HEK293 (cell line): ENCODE data around the gene CSAD.

Experiments used
- GLIS2 ChIP-seq: fragments of 450-650 bp; formaldehyde crosslinking; IDR thresholded peaks from 2 replicates; pipeline ENCODE4 v1.5.1; 2016; ENCODE audit warnings: missing biosample characterization, missing genetic modification characterization
- MZF1 ChIP-seq: fragments of 450-650 bp; formaldehyde crosslinking; IDR thresholded peaks from 2 replicates; pipeline ENCODE4 v1.5.1; 2017; ENCODE audit warnings: missing biosample characterization, missing genetic modification characterization, borderline replicate concordance
- ZNF155 ChIP-seq: fragments of 450-650 bp; formaldehyde crosslinking; IDR thresholded peaks from 2 replicates; pipeline ENCODE4 v1.5.1; 2016; ENCODE audit warnings: missing biosample characterization, missing genetic modification characterization
- ZNF184 ChIP-seq: fragments of 450-650 bp; IDR thresholded peaks from 2 replicates; pipeline ENCODE4 v1.5.1; 2018; ENCODE audit warnings: missing biosample characterization, mild to moderate bottlenecking, missing genetic modification characterization
- ZNF266 ChIP-seq: fragments of 450-650 bp; formaldehyde crosslinking; IDR thresholded peaks from 2 replicates; pipeline ENCODE4 v1.5.1; 2016; ENCODE audit warnings: missing biosample characterization, missing genetic modification characterization, low read depth
- ZNF274 ChIP-seq, 2 experiments: fragments of 200-500 bp in 1 of 2; fragments of 450-650 bp in 1 of 2; sonication (Bioruptor generic) in 1 of 2; formaldehyde crosslinking in 1 of 2; IDR thresholded peaks; 2 replicates each; pipeline versions ENCODE4 v1.5.1 to v1.6.1; 2014 to 2016; ENCODE audit warnings: borderline replicate concordance in 1 of 2, inconsistent platforms in 1 of 2, low read length in 1 of 2, missing biosample characterization in 1 of 2, missing genetic modification characterization in 1 of 2
- ZNF792 ChIP-seq: fragments of 450-650 bp; formaldehyde crosslinking; IDR thresholded peaks from 2 replicates; pipeline ENCODE4 v1.5.1; 2016; ENCODE audit warnings: missing biosample characterization, missing genetic modification characterization
- ZXDB ChIP-seq: fragments of 450-650 bp; formaldehyde crosslinking; IDR thresholded peaks from 2 replicates; pipeline ENCODE4 v1.5.1; 2016; ENCODE audit warnings: missing biosample characterization, missing genetic modification characterization
- TF ChIP-seq, protein P1 (sequence below): fragments of 450-650 bp; formaldehyde crosslinking; IDR thresholded peaks from 2 replicates; pipeline ENCODE4 v1.5.1; 2016; ENCODE audit warnings: missing biosample characterization, missing genetic modification characterization
- TF ChIP-seq, protein P2 (sequence below): fragments of 450-650 bp; formaldehyde crosslinking; IDR thresholded peaks from 2 replicates; pipeline ENCODE4 v1.5.1; 2016; ENCODE audit warnings: missing biosample characterization, missing genetic modification characterization
- TF ChIP-seq, protein P3 (sequence below): fragments of 450-650 bp; formaldehyde crosslinking; IDR thresholded peaks from 2 replicates; pipeline ENCODE4 v1.5.1; 2016; ENCODE audit warnings: missing biosample characterization, missing genetic modification characterization
- TF ChIP-seq, protein P4 (sequence below): fragments of 450-650 bp; formaldehyde crosslinking; conservative IDR thresholded peaks from 2 replicates; pipeline ENCODE4 v1.5.1; 2016; ENCODE audit warnings: low read depth, missing biosample characterization, missing genetic modification characterization

DNA sequence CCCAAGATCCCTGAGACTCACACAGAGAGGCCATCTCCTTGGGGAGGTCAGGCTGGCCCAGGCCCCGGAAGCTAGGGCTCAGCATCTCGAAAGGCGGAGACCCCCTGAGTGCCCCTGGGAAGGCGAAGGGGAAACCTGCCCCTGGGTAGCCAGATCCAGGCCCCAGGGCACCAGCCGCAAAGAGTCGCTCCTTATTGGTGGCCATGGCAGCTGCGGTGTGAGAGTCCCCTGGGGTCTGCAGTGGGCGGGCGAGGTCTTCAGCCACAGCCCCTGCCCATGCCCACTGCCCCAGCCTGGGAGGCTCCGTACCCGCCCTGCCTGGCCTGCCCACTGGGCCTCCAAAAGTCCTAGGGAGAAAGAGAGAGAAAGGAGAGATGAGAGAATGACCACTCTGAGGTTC lies 46.6 kb upstream of the CSAD start:
- TF ChIP-seq ZNF274 (IDR thresholded peaks at IDR 0.05; ENCODE audit: low read length): no peak
- no peak for TF ChIP-seq ZNF274 (tag by site-specific recombination; IDR thresholded peaks at IDR 0.05; ENCODE audit: borderline replicate concordance)
- TF ChIP-seq, protein P1, sequence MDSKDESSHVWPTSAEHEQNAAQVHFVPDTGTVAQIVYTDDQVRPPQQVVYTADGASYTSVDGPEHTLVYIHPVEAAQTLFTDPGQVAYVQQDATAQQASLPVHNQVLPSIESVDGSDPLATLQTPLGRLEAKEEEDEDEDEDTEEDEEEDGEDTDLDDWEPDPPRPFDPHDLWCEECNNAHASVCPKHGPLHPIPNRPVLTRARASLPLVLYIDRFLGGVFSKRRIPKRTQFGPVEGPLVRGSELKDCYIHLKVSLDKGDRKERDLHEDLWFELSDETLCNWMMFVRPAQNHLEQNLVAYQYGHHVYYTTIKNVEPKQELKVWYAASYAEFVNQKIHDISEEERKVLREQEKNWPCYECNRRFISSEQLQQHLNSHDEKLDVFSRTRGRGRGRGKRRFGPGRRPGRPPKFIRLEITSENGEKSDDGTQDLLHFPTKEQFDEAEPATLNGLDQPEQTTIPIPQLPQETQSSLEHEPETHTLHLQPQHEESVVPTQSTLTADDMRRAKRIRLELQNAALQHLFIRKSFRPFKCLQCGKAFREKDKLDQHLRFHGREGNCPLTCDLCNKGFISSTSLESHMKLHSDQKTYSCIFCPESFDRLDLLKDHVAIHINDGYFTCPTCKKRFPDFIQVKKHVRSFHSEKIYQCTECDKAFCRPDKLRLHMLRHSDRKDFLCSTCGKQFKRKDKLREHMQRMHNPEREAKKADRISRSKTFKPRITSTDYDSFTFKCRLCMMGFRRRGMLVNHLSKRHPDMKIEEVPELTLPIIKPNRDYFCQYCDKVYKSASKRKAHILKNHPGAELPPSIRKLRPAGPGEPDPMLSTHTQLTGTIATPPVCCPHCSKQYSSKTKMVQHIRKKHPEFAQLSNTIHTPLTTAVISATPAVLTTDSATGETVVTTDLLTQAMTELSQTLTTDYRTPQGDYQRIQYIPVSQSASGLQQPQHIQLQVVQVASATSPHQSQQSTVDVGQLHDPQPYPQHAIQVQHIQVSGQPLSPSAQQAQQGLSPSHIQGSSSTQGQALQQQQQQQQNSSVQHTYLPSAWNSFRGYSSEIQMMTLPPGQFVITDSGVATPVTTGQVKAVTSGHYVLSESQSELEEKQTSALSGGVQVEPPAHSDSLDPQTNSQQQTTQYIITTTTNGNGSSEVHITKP (tag by site-specific recombination): no peak
- no peak for TF ChIP-seq ZNF184 (tag by site-specific recombination)
- TF ChIP-seq ZXDB: no peak
- no peak for TF ChIP-seq MZF1 (tag by site-specific recombination)
- TF ChIP-seq, protein P2, sequence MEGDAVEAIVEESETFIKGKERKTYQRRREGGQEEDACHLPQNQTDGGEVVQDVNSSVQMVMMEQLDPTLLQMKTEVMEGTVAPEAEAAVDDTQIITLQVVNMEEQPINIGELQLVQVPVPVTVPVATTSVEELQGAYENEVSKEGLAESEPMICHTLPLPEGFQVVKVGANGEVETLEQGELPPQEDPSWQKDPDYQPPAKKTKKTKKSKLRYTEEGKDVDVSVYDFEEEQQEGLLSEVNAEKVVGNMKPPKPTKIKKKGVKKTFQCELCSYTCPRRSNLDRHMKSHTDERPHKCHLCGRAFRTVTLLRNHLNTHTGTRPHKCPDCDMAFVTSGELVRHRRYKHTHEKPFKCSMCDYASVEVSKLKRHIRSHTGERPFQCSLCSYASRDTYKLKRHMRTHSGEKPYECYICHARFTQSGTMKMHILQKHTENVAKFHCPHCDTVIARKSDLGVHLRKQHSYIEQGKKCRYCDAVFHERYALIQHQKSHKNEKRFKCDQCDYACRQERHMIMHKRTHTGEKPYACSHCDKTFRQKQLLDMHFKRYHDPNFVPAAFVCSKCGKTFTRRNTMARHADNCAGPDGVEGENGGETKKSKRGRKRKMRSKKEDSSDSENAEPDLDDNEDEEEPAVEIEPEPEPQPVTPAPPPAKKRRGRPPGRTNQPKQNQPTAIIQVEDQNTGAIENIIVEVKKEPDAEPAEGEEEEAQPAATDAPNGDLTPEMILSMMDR: no peak
- TF ChIP-seq ZNF266: no peak
- TF ChIP-seq, protein P3, sequence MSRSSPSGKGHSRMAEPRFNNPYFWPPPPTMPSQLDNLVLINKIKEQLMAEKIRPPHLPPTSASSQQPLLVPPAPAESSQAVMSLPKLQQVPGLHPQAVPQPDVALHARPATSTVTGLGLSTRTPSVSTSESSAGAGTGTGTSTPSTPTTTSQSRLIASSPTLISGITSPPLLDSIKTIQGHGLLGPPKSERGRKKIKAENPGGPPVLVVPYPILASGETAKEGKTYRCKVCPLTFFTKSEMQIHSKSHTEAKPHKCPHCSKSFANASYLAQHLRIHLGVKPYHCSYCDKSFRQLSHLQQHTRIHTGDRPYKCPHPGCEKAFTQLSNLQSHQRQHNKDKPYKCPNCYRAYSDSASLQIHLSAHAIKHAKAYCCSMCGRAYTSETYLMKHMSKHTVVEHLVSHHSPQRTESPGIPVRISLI (tag by site-specific recombination): no peak
- no peak for TF ChIP-seq ZNF792 (tag by site-specific recombination)
- no peak for TF ChIP-seq GLIS2
- TF ChIP-seq, protein P4, sequence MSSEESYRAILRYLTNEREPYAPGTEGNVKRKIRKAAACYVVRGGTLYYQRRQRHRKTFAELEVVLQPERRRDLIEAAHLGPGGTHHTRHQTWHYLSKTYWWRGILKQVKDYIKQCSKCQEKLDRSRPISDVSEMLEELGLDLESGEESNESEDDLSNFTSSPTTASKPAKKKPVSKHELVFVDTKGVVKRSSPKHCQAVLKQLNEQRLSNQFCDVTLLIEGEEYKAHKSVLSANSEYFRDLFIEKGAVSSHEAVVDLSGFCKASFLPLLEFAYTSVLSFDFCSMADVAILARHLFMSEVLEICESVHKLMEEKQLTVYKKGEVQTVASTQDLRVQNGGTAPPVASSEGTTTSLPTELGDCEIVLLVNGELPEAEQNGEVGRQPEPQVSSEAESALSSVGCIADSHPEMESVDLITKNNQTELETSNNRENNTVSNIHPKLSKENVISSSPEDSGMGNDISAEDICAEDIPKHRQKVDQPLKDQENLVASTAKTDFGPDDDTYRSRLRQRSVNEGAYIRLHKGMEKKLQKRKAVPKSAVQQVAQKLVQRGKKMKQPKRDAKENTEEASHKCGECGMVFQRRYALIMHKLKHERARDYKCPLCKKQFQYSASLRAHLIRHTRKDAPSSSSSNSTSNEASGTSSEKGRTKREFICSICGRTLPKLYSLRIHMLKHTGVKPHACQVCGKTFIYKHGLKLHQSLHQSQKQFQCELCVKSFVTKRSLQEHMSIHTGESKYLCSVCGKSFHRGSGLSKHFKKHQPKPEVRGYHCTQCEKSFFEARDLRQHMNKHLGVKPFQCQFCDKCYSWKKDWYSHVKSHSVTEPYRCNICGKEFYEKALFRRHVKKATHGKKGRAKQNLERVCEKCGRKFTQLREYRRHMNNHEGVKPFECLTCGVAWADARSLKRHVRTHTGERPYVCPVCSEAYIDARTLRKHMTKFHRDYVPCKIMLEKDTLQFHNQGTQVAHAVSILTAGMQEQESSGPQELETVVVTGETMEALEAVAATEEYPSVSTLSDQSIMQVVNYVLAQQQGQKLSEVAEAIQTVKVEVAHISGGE (tag by site-specific recombination): no peak
- TF ChIP-seq ZNF155 (tag by site-specific recombination): no peak
